Measurements from ENCODE around the gene PDE4A. TPM values are rescaled to one million over a fixed set of nuclear protein-coding genes. Genes with fewer than 3 reads are reported as not detected.
"Not testable (repeated sequence)": the region's sequence is repeated elsewhere in the genome, so short reads cannot be mapped to it uniquely, and the experiment has no call there.

PDE4A gene
- total RNA-seq, 4 donors from 2014 or later = 0.87 to 7.1 (median 2.3) TPM

- Histone ChIP-seq H3K27me3 (no peaks in the 10 kb centered on the region), H3K4me3 (peak overlapping the region; percentile 76 to 99 (median 93)), H3K36me3 (peaks cover 0 to 36% (median 0%) of the 10 kb centered on the region in 3 donors), H3K4me1 (peaks cover 7 to 23% (median 9%) of the 10 kb centered on the region in 3 donors), H3K27ac (peak overlapping the region; percentile 87 to 97 (median 91)), H3K9me3 (no peaks in the 10 kb centered on the region)
- DNase-seq = no peak
- 0 to 1% methylated on average over 9 of the region's 10 CpGs for WGBS, 2 donors
- TF ChIP-seq CTCF (IDR thresholded peaks at IDR 0.05) (no peak), POLR2A (IDR thresholded peaks at IDR 0.05) (no peak)
- intact Hi-C loops (cut with DNase I) = no loop called here
These were observed 40.4 kb upstream of the PDE4A start for GRCh38 chr19:10379880-10380312.

- H3K36me3 ChIP-seq = peaks cover 0 to 30% (median 0%) of the 10 kb centered on the region in 3 donors
- peaks cover 7 to 23% (median 9%) of the 10 kb centered on the region in 3 donors for H3K4me1 ChIP-seq
- peak within 1 kb of the TSS; percentile 87 to 97 (median 91) for H3K27ac ChIP-seq
- DNase-seq = peak; percentile 82
- H3K27me3 ChIP-seq = no peaks in the 10 kb centered on the region
- peak within 1 kb of the TSS; percentile 76 to 99 (median 93) for H3K4me3 ChIP-seq
- TF ChIP-seq POLR2A (IDR thresholded peaks at IDR 0.05) = peak in 2 of 4 donors; percentile 50 to 62
- TF ChIP-seq CTCF (IDR thresholded peaks at IDR 0.05) = no peak
- intact Hi-C loops (cut with DNase I) = no loop called here
- H3K9me3 ChIP-seq = no peaks in the 10 kb centered on the region
- WGBS, 2 donors = 1% methylated on average over 26 to 35 of the region's 58 CpGs
These were observed 39.8 kb upstream of the PDE4A start, which contains the start of gene TYK2 for GRCh38 chr19:10380313-10381102. Gene TYK2 (minus strand): TSS chr19:10380572. CDS start chr19:10378406, 2,166 bp downstream.

- H3K27me3 ChIP-seq; intact Hi-C loops (cut with DNase I); H3K36me3 ChIP-seq; DNase-seq; H3K27ac ChIP-seq; H3K9me3 ChIP-seq; H3K4me3 ChIP-seq: not testable (repeated sequence)
- peaks cover 7 to 23% (median 9%) of the 10 kb centered on the region in 3 donors for H3K4me1 ChIP-seq
- 66 to 73% methylated on average over 8 of the region's 8 CpGs for WGBS, 2 donors
These were observed 37.2 kb upstream of the PDE4A start for GRCh38 chr19:10383223-10383499.

- 83 to 87% methylated on average over 5 to 6 of the region's 9 CpGs for WGBS, 2 donors
These were observed 35.8 kb upstream of the PDE4A start for GRCh38 chr19:10384580-10384979.

GRCh38 chr19:10388957-10389356 is 31.4 kb upstream of the PDE4A start:
- intact Hi-C loops (cut with DNase I) = loop anchor here (2.0 kb wide), 1 partner anchor 120 kb away; no protein-coding TSS in a partner anchor
- DNase-seq = no peak
- Histone ChIP-seq H3K4me1 (peaks cover 0 to 10% (median 4%) of the 10 kb centered on the region in 3 donors), H3K36me3 (peaks cover 14 to 33% (median 29%) of the 10 kb centered on the region in 3 donors), H3K4me3 (no peak overlapping the region), H3K27me3 (peaks cover 0 to 3% (median 0%) of the 10 kb centered on the region in 4 donors), H3K9me3 (no peaks in the 10 kb centered on the region), H3K27ac (no peak overlapping the region)
- 0% methylated on average over 2 to 3 of the region's 3 CpGs for WGBS, 2 donors
- TF ChIP-seq CTCF (IDR thresholded peaks at IDR 0.05) = peak; percentile 88 to 96 (median 94)
- TF ChIP-seq POLR2A (IDR thresholded peaks at IDR 0.05) = no peak

More at GRCh38 chr19:10384580-10384979, 35.8 kb upstream of the PDE4A start:
- no peak for DNase-seq
- Histone ChIP-seq H3K9me3 (no peaks in the 10 kb centered on the region), H3K36me3 (no peaks in the 10 kb centered on the region), H3K27me3 (peaks cover 0 to 3% (median 0%) of the 10 kb centered on the region in 4 donors), H3K27ac (no peak overlapping the region), H3K4me3 (no peak overlapping the region), H3K4me1 (peaks cover 5 to 23% (median 11%) of the 10 kb centered on the region in 3 donors)
- TF ChIP-seq POLR2A (IDR thresholded peaks at IDR 0.05) (no peak), CTCF (IDR thresholded peaks at IDR 0.05) (no peak)
- intact Hi-C loops (cut with DNase I) = no loop called here
